Heart right ventricle (tissue), 16 donors: ENCODE data around the gene ZBTB12. TPM values are rescaled to one million over a fixed set of nuclear protein-coding genes. Genes with fewer than 3 reads are reported as not detected.

Experiments used
- ATAC-seq, 8 donors: fragments of 200-7000 bp; cut with Tn5 transposase; one replicate each; pipeline ENCODE4 v1.9.1; 2020; ENCODE audit warnings: mild to moderate bottlenecking in 8 of 8, moderate library complexity in 8 of 8, moderate number of reproducible peaks in 1 of 8
- DNase-seq, 2 donors: peaks; one replicate each; pipeline ENCODE4 v3.0.0-alpha.2; 2020
- H3K27ac ChIP-seq, 10 donors: fragments of 200-600 bp; sonication (generic) in 2 of 10; one replicate each; pipeline versions ENCODE4 v1.5.0 to v1.8.0; 2020 to 2022; ENCODE audit warnings: mild to moderate bottlenecking in 3 of 10
- H3K27me3 ChIP-seq, 7 donors: fragments of 200-600 bp; one replicate each; pipeline ENCODE4 v1.8.0; 2021 to 2022; ENCODE audit warnings: mild to moderate bottlenecking in 2 of 7
- H3K36me3 ChIP-seq, 9 donors: fragments of 200-600 bp; sonication (generic) in 1 of 9; one replicate each; pipeline versions ENCODE4 v1.5.0 to v1.8.0; 2020 to 2022; ENCODE audit warnings: mild to moderate bottlenecking in 2 of 9
- H3K4me1 ChIP-seq, 9 donors: fragments of 200-600 bp; sonication (generic) in 1 of 9; one replicate each; pipeline versions ENCODE4 v1.5.0 to v1.8.0; 2020 to 2022; ENCODE audit warnings: mild to moderate bottlenecking in 4 of 9
- H3K4me3 ChIP-seq, 10 donors: fragments of 200-600 bp; sonication (generic) in 2 of 10; one replicate each; pipeline versions ENCODE4 v1.5.0 to v1.8.0; 2020 to 2022; ENCODE audit warnings: mild to moderate bottlenecking in 7 of 10, moderate library complexity in 2 of 10
- H3K9me3 ChIP-seq, 11 donors: fragments of 200-600 bp in 10 of 11; sonication (generic) in 2 of 11; one replicate each; pipeline versions ENCODE4 v1.5.0 to v1.8.0; 2013 to 2022; ENCODE audit warnings: mild to moderate bottlenecking in 2 of 11, control low read depth in 1 of 11, moderate library complexity in 1 of 11
- WGBS, 2 donors: extraction: QIAGEN DNeasy Blood & Tissue Kit; methylation state at CpG; one replicate each; pipeline ENCODE4 v1.1.7; 2013; ENCODE audit warnings: inconsistent platforms in 1 of 2; 5-methylcytosine and 5-hydroxymethylcytosine counted together
- intact Hi-C, 10 donors: fragments of 100-400 bp; cut with DNase I; formaldehyde crosslinking; loops; one replicate each; pipeline versions ENCODE4 v1.11.1 to v1.14.2; 2022
- polyA plus RNA-seq, 2 donors: library from polyadenylated mRNA; stranded (reverse); fragments of 200-250 nt; gene quantifications; one replicate each; pipeline ENCODE4 v1.2.3, GENCODE V29; 2013
- total RNA-seq, 10 donors: library from RNA; stranded (reverse); fragmentation: NEBNext Ultra II Directional in 3 of 10; extraction: Animal tissue kit (Norgen Biotek cat#: 25700) in 3 of 10; gene quantifications; one replicate each; pipeline versions ENCODE4 v1.2.1 to v1.2.4, GENCODE V29; 2021 to 2023
- TF ChIP-seq, protein P1 (sequence below), 9 donors: fragments of 200-600 bp; sonication (generic) in 2 of 9; IDR thresholded peaks; one replicate each; pipeline versions ENCODE4 v1.5.0 to v1.8.0; 2021 to 2022; ENCODE audit warnings: antibody characterized with exemption in 9 of 9, mild to moderate bottlenecking in 5 of 9, moderate library complexity in 1 of 9
- donor health status: Arrhythmogenic right ventricular cardiomyopathy.
- donor health status: ischemic (EF 13 %, LVEDD 7.1; RV severe dilation, severe dysfunction).
- donor health status: healthy with polysubstance abuse.
- donor health status: DM: no; HTN: yes; CAD: no.
- donor health status: DM: no; HTN: no; CAD: no.
- donor health status: ischemic (EF 25% LVEDD 6.9; RV normal size, moderate dysfunction).
- donor health status: ischemic (EF 25% LVEDD 5.7; RV mildly dilated, moderate dysfunction).
- donor health status: healthy.
- donor health status: DM: yes; HTN: yes; CAD: no.
- donor health status: Ischemic cardiomyopathy.
- donor health status: ischemic (EF 35%, LVEDD 5.7; RV mildly dilated, moderate dysfunction).
- donor health status: nonischemic (EF 11% LVEDD 7.7; RV severe dilation, severe dysfunction).
- donor health status: DM: yes; HTN: yes; CAD: no.
- donor health status: PGD.
- donor health status: ischemic (EF 29% LVEDD 5.4; RV normal size, mild dysfunction).
- donor health status: nonischemic (EF 23%, LVEDD 6.1; RV moderate dilation, normal function).

Gene ZBTB12
- total and polyA plus RNA-seq, 12 donors = 1.5 to 4.9 (median 2.6) TPM

DNA sequence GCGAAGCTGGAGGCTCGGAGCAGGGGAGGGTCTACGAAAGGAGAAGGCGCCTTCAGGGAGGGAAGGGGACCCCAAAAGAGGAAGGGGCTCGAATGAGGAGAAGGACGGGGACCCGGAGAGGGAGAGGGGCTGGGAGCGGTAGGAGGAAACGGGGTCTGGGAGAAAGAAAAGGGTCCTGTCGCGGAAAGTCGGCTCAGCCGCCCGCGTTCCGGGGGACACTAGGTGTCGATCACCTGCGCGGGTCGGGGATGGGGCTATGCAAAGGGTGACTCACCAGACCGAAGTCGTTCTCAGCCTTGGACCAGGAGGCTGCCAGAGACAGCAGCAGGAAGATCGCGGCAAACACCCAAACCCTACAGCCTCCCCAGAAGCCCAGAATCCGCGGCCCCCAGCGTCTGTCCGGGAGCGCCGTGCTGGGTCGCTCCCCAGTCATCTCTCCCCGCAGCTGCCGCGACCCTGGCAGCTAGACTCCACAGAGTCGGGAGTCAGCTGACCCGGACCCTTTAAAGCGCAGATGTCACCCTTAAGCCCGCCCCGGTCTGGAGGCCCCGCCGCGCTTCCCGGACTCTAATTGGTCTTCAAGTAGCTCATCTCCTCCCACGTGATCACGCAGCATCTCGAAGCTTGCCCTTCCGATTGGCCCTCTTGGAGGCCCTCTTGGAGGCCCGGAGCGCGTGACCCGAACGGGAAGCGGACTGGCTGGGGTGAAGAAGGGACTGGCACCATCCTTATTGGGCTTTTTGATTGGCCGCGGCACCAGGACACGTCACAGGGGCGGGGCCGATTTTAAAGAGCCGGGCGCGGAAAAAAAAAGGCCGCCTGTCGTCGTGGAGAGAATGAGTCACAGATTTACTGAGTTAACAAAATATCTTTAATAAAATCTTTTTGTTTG, 39.3 kb downstream of the ZBTB12 start, which contains the start of gene NEU1:
NEU1 (minus strand) TSS at position 478 of the 892 bp plus-strand sequence; CDS start at position 433, 45 bp downstream.
- intact Hi-C loops = loop anchor here in 3 of 10 donors (2.0 to 10.0 kb wide), 3 partner anchors 28 to 178 kb away; partner anchors contain the start of genes LY6G5C (in 1 of the 3) and ZBTB12 (in 1 of the 3)
- peaks cover 0 to 39% (median 21%) of the 10 kb centered on the region in 9 donors for H3K36me3 ChIP-seq
- H3K27me3 ChIP-seq = no peaks in the 10 kb centered on the region
- 0 to 1% methylated on average over 64 of the region's 64 CpGs for whole genome bisulfite sequencing, 2 donors
- peak; percentile 99 to 100 for DNase-seq
- peak; percentile 97 to 99 (median 98) for ATAC-seq
- TF ChIP-seq, protein P1, sequence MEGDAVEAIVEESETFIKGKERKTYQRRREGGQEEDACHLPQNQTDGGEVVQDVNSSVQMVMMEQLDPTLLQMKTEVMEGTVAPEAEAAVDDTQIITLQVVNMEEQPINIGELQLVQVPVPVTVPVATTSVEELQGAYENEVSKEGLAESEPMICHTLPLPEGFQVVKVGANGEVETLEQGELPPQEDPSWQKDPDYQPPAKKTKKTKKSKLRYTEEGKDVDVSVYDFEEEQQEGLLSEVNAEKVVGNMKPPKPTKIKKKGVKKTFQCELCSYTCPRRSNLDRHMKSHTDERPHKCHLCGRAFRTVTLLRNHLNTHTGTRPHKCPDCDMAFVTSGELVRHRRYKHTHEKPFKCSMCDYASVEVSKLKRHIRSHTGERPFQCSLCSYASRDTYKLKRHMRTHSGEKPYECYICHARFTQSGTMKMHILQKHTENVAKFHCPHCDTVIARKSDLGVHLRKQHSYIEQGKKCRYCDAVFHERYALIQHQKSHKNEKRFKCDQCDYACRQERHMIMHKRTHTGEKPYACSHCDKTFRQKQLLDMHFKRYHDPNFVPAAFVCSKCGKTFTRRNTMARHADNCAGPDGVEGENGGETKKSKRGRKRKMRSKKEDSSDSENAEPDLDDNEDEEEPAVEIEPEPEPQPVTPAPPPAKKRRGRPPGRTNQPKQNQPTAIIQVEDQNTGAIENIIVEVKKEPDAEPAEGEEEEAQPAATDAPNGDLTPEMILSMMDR (IDR thresholded peaks at IDR 0.05) = no peak
- peaks cover 8 to 29% (median 21%) of the 10 kb centered on the region in 9 donors for H3K4me1 ChIP-seq
- H3K9me3 ChIP-seq = no peaks in the 10 kb centered on the region
- peak within 1 kb of the TSS; percentile 8 to 93 (median 84) for H3K27ac ChIP-seq
- peak within 1 kb of the TSS; percentile 65 to 93 (median 78) for H3K4me3 ChIP-seq

DNA sequence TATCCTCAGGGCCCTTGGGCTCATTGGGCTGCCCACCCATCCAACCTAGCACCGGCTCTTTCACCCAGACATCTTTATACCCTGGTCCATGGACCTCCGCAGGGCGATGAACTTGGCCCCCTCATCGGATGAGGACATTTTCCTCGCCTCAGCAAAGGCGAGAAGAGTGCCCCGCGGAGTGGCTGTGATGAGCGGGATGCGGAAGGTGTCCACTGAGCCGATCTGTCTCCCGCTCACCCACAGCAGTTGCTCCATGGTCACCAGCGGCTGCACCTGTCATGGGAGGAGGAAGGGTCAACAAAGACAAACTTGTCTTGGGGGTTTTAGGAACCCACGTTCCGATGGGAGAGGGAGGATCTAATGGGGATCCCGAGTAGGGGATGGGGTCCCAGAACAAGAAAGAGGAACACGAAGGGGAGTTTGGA, 40.0 kb downstream of the ZBTB12 start:
- peak overlapping the region in 9 of 10 donors; percentile 8 to 93 (median 85) for H3K27ac ChIP-seq
- TF ChIP-seq, protein P1 (IDR thresholded peaks at IDR 0.05) = no peak
- H3K4me3 ChIP-seq = peak overlapping the region; percentile 65 to 93 (median 78)
- intact Hi-C loops = loop anchor here in 3 of 10 donors (2.0 to 10.0 kb wide), 3 partner anchors 27 to 177 kb away; partner anchors contain the start of genes LY6G5C (in 1 of the 3) and ZBTB12 (in 1 of the 3)
- WGBS, 2 donors = 42% methylated on average over 17 of the region's 17 CpGs
- H3K36me3 ChIP-seq = peaks cover 0 to 46% (median 21%) of the 10 kb centered on the region in 9 donors
- H3K9me3 ChIP-seq = no peaks in the 10 kb centered on the region
- DNase-seq (no peak), ATAC-seq (no peak)
- H3K27me3 ChIP-seq = no peaks in the 10 kb centered on the region
- peaks cover 8 to 29% (median 21%) of the 10 kb centered on the region in 9 donors for H3K4me1 ChIP-seq

DNA sequence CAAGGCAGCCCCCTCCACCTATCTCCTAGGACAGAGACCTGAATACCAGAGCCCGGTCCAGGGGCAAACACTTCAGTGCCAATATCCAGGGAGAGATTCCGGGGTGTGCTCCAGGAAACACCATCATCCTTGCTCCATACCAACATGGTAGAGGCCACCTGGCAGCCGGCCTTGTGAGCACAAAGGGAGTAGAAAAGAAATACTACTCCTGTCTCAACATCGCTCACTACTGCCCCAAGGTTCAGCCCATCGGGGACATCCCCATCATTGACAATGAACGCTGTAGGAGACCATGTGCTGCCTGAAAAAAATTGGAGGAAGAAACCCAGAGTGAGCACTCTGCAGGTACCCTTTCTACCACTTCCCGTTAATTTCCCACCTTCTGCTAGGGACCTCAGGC, 40.7 kb downstream of the ZBTB12 start:
- Histone ChIP-seq H3K4me3 (no peak overlapping the region), H3K27ac (no peak overlapping the region), H3K36me3 (peaks cover 0 to 50% (median 21%) of the 10 kb centered on the region in 9 donors), H3K4me1 (peaks cover 8 to 29% (median 21%) of the 10 kb centered on the region in 9 donors), H3K9me3 (no peaks in the 10 kb centered on the region), H3K27me3 (no peaks in the 10 kb centered on the region)
- TF ChIP-seq, protein P1 (IDR thresholded peaks at IDR 0.05) = no peak
- 92 to 95% methylated on average over 7 of the region's 7 CpGs for WGBS, 2 donors
- intact Hi-C loops = loop anchor here in 1 of 10 donors (10.0 kb wide), 1 partner anchor 176 kb away; the partner anchor contains the start of gene LY6G5C
- DNase-seq (no peak), ATAC-seq (no peak)

DNA sequence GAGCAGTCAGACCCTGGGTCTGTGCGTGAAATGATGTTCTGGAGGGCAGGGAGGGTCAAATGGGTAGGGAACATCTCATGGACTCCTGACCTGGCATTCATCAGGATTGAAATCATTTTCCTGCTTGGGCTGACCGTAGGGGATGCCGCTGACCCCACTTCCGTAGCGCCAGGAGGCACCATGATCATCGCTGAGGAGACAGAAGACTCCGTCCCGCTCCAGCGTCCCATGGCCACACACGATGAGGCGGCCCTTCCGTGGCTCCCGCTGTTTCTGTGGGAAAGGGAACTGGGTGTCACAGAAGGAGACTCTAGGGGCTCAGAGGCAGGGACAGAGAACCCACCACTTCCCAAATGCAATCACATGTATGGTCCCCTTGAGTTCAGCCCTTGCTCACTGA, 41.5 kb downstream of the ZBTB12 start:
- intact Hi-C loops = loop anchor here in 1 of 10 donors (10.0 kb wide), 1 partner anchor 176 kb away; the partner anchor contains the start of gene LY6G5C
- ATAC-seq = no peak
- TF ChIP-seq, protein P1 (IDR thresholded peaks at IDR 0.05) = no peak

More for the DNA sequence above, 41.5 kb downstream of the ZBTB12 start:
- Histone ChIP-seq H3K4me3 (no peak overlapping the region), H3K9me3 (no peaks in the 10 kb centered on the region), H3K27ac (no peak overlapping the region), H3K4me1 (peaks cover 8 to 29% (median 21%) of the 10 kb centered on the region in 9 donors), H3K36me3 (peaks cover 0 to 50% (median 21%) of the 10 kb centered on the region in 9 donors), H3K27me3 (no peaks in the 10 kb centered on the region)
- no peak for DNase-seq
- 95 to 97% methylated on average over 13 of the region's 13 CpGs for WGBS, 2 donors
